Prostate gland (tissue), 2 donors: ENCODE results near the gene KCNJ6. TPM values are rescaled to one million over a fixed set of nuclear protein-coding genes. Genes with fewer than 3 reads are reported as not detected.

ENCODE experiments used
- DNase-seq: peaks from one replicate; pipeline ENCODE4 v3.0.0-alpha.2; 2019; ENCODE audit warnings: low spot score
- H3K27ac ChIP-seq, 2 donors: fragments of 200-600 bp; sonication (generic); 2 replicates each; pipeline ENCODE4 v1.5.1; 2017 to 2019
- H3K27me3 ChIP-seq: fragments of 200-600 bp; sonication (generic); replicated peaks from 2 replicates; pipeline ENCODE4 v1.5.1; 2019; ENCODE audit not compliant: insufficient read depth
- H3K36me3 ChIP-seq, 2 donors: fragments of 200-600 bp; sonication (generic); 1 replicate in 1 of 2; 2 replicates in 1 of 2; pipeline versions ENCODE4 v1.5.1 to v1.8.1; 2017 to 2019
- H3K4me1 ChIP-seq: fragments of 200-600 bp; sonication (generic); replicated peaks from 2 replicates; pipeline ENCODE4 v1.5.1; 2019
- H3K4me3 ChIP-seq, 2 donors: fragments of 200-600 bp; sonication (generic); 2 replicates each; pipeline ENCODE4 v1.5.1; 2017 to 2019
- H3K9me3 ChIP-seq: fragments of 200-600 bp; sonication (generic); 2 replicates; pipeline ENCODE4 v1.5.1; 2017
- CTCF ChIP-seq, 4 experiments: fragments of 200-600 bp in 2 of 4; fragments of 450-650 bp in 2 of 4; sonication (generic) in 2 of 4; IDR thresholded peaks; 1 replicate in 3 of 4; 2 replicates in 1 of 4; pipeline ENCODE4 v1.5.1; 2016 to 2019; ENCODE audit warnings: antibody characterized with exemption in 4 of 4, mild to moderate bottlenecking in 2 of 4, moderate library complexity in 2 of 4
- POLR2A ChIP-seq: fragments of 450-650 bp; IDR thresholded peaks from one replicate; pipeline ENCODE4 v1.6.1; 2016; ENCODE audit warnings: antibody characterized with exemption, mild to moderate bottlenecking
- POLR2AphosphoS5 ChIP-seq: sonication (generic); formaldehyde crosslinking; IDR thresholded peaks from one replicate; pipeline ENCODE4 v1.6.1; 2017; ENCODE audit warnings: antibody characterized with exemption
- WGBS: methylation state at CpG from one replicate; pipeline ENCODE4 v1.1.5; 2018; 5-methylcytosine and 5-hydroxymethylcytosine counted together
- intact Hi-C: fragments of 100-400 bp; cut with DNase I; formaldehyde crosslinking; loops from one replicate; pipeline ENCODE4 v1.14.2; 2022
- total RNA-seq, 2 donors: library from RNA; depleted of rRNA; stranded (reverse); fragments of >200 nt; gene quantifications; one replicate each; pipeline ENCODE4 v1.1.0, GENCODE V29; 2016

Gene KCNJ6
- total RNA-seq, 2 donors from 2014 or later = 0.23 to 0.36 TPM

DNA sequence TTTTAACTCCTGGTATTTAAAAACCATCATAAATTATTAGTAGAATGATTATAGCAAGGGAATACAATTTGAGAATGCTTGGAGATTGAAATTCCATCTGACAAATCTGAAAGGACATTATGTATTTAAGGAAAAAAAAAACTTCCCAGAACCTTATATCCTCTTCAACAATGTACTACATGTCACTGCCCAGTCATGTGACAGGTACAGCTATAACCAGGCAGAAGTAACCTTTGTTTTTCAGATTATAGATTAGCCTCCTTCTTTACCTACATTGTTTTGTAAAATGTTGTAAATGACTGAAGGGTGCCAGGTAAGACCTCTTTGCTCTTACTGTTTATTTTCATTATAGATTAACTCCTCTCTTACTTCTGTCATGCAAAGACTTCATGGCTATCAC is 96.9 kb downstream of the KCNJ6 start:
- no peak for TF ChIP-seq CTCF (IDR thresholded peaks at IDR 0.05)
- TF ChIP-seq POLR2A = no peak
- TF ChIP-seq POLR2AphosphoS5 = no peak
- no peaks in the 10 kb centered on the region for H3K4me1 ChIP-seq
- no peak for DNase-seq
- H3K9me3 ChIP-seq = no peaks in the 10 kb centered on the region
- H3K36me3 ChIP-seq = no peaks in the 10 kb centered on the region
- H3K27ac ChIP-seq = no peak overlapping the region
- no peak overlapping the region for H3K4me3 ChIP-seq
- intact Hi-C loops = no loop called here
- H3K27me3 ChIP-seq = no peaks in the 10 kb centered on the region

DNA sequence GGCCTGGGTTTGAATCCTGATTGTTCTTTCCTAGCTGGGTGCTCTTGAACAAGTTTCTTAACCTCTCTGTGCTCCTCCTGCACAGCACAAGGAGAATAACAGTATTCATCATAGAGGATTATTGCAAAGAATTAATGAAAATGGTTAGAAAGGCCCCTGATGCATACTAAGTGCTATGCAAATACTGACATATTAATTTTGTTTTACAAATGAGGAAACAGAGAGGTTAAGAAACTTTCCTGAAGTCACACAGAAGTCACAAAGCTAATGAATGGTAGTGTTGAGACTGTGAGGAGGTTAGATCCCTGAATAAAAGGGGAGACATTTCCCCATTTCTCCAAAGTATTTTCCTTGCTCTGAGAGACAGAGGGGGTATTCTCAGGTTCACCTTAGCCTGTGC is 99.0 kb downstream of the KCNJ6 start:
- H3K9me3 ChIP-seq = no peaks in the 10 kb centered on the region
- no peak for DNase-seq
- TF ChIP-seq POLR2A (no peak), CTCF (IDR thresholded peaks at IDR 0.05) (no peak), POLR2AphosphoS5 (no peak)
- intact Hi-C loops = no loop called here
- H3K27ac ChIP-seq = no peak overlapping the region
- no peaks in the 10 kb centered on the region for H3K36me3 ChIP-seq
- H3K27me3 ChIP-seq = no peaks in the 10 kb centered on the region
- no peak overlapping the region for H3K4me3 ChIP-seq
- H3K4me1 ChIP-seq = no peaks in the 10 kb centered on the region

DNA sequence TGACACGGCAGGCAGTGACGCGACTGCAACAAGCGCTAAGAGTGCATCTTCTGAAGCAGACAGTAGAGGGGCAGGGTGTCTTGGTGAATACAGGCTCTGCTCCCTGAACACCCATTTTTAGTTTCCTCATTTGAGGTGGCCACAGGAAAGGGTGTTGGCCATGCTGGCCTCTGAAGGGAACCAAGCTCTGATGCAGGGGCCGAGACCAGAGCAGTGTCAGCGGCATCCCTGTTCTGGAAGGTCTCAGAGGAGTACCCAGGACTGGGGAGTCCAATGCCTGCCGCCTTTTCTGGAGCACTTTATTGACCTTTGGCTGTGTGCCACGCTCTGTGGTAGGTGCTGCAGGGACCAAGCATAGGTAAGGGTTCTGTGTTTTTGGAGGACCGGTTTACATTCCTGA is 100.4 kb downstream of the KCNJ6 start:
- no peak for DNase-seq
- TF ChIP-seq POLR2A (no peak), POLR2AphosphoS5 (no peak), CTCF (IDR thresholded peaks at IDR 0.05) (no peak)
- intact Hi-C loops = no loop called here
- Histone ChIP-seq H3K27me3 (no peaks in the 10 kb centered on the region), H3K27ac (no peak overlapping the region), H3K9me3 (no peaks in the 10 kb centered on the region), H3K4me1 (no peaks in the 10 kb centered on the region), H3K36me3 (no peaks in the 10 kb centered on the region), H3K4me3 (no peak overlapping the region)
- WGBS = 80% methylated on average over 9 of the region's 9 CpGs

DNA sequence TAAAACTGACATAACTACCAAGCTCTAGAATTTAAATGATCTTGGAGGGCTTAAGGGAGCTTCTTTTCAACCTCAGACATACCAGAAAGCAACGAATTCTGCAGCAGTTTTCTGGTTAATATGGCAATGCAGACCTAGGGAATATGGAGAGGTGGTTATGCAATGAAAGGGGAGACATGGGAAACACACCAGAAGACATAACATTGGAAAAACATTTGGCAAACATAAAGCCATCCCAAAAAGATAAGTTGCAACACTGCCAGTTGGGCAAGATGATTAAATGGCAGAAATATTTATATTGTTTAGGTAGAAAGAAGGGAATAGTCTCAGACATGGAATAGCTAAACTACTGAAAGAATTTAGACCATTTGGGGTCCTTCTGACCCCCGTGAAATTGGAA is 104.5 kb downstream of the KCNJ6 start:
- DNase-seq = no peak
- H3K9me3 ChIP-seq = no peaks in the 10 kb centered on the region
- no peaks in the 10 kb centered on the region for H3K27me3 ChIP-seq
- no peak overlapping the region for H3K27ac ChIP-seq
- intact Hi-C loops = no loop called here
- WGBS = 83% methylated on average over 2 of the region's 2 CpGs
- no peak for TF ChIP-seq POLR2A
- TF ChIP-seq CTCF (IDR thresholded peaks at IDR 0.05) = no peak
- no peak overlapping the region for H3K4me3 ChIP-seq
- no peaks in the 10 kb centered on the region for H3K36me3 ChIP-seq
- no peaks in the 10 kb centered on the region for H3K4me1 ChIP-seq

DNA sequence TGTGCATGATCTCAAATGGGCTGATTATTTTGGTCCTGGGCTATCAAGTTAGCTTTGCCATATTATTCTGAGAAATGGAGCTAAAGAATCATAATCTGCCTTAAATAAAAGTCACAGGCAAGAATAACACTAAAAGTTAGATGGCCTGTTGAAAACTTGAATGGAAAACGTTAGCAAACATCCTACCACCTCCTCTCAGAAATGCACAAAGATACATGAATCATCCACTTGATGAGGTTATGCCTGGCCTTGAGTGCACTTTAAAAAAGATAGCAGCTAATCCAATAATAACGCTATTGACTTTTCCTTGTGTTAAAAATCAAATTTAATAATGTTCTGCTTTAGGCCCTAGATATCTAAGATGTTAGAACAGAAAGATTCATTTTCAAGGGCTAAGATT is 108.0 kb downstream of the KCNJ6 start:
- H3K9me3 ChIP-seq = no peaks in the 10 kb centered on the region
- 85% methylated on average over 2 of the region's 2 CpGs for WGBS
- no peak for DNase-seq
- intact Hi-C loops = no loop called here
- H3K4me3 ChIP-seq = no peak overlapping the region
- no peaks in the 10 kb centered on the region for H3K36me3 ChIP-seq
- H3K27me3 ChIP-seq = no peaks in the 10 kb centered on the region
- H3K27ac ChIP-seq = no peak overlapping the region
- H3K4me1 ChIP-seq = no peaks in the 10 kb centered on the region
- no peak for TF ChIP-seq CTCF (IDR thresholded peaks at IDR 0.05)
- no peak for TF ChIP-seq POLR2AphosphoS5
- TF ChIP-seq POLR2A = no peak
